SU-DHL-6 (cell line): ENCODE measurements around the gene KCTD8.

Source experiments
- CTCF ChIP-seq: fragments of 200-600 bp; sonication (generic); IDR thresholded peaks from one replicate; pipeline ENCODE4 v1.5.1; 2017; ENCODE audit warnings: antibody characterized with exemption, mild to moderate bottlenecking, low read length, moderate library complexity; ENCODE audit not compliant: insufficient read depth, poor library complexity, severe bottlenecking
- EZH2phosphoT487 ChIP-seq: fragments of 200-600 bp; sonication (generic), shearing (Covaris generic); conservative IDR thresholded peaks from 2 replicates; pipeline ENCODE4 v1.6.1; 2018; ENCODE audit warnings: mild to moderate bottlenecking, antibody characterized with exemption, low read length, moderate library complexity, mixed read lengths

GRCh38 chr4:44368413-44369167 is 80.0 kb downstream of the KCTD8 start:
- no peak for TF ChIP-seq CTCF
- TF ChIP-seq EZH2phosphoT487: no peak
